Fibroblast of skin of right quadriceps (primary cell): ENCODE data around the gene HMCN2.

Experiments
- DNase-seq: peaks from one replicate; pipeline ENCODE4 v3.0.0-alpha.2; 2013

Gene HMCN2

GRCh38 chr9:130454096-130454811, 188.7 kb downstream of the HMCN2 start:
- DNase-seq: no peak

- DNase-seq: no peak
These were observed 189.3 kb downstream of the HMCN2 start for GRCh38 chr9:130454812-130455325.

GRCh38 chr9:130458027-130458803, 192.7 kb downstream of the HMCN2 start:
- no peak for DNase-seq

GRCh38 chr9:130458804-130459067, 193.2 kb downstream of the HMCN2 start:
- no peak for DNase-seq

GRCh38 chr9:130459151-130459550, 193.6 kb downstream of the HMCN2 start:
- DNase-seq: no peak

- no peak for DNase-seq
These were observed 194.5 kb downstream of the HMCN2 start for GRCh38 chr9:130459941-130460669.

- peak; percentile 36 for DNase-seq
These were observed 195.7 kb downstream of the HMCN2 start for GRCh38 chr9:130461218-130461630.

- DNase-seq: no peak
These were observed 196.2 kb downstream of the HMCN2 start for GRCh38 chr9:130461731-130462130.

GRCh38 chr9:130462685-130463540, 197.4 kb downstream of the HMCN2 start:
- no peak for DNase-seq

GRCh38 chr9:130463763-130464745, 198.5 kb downstream of the HMCN2 start:
- DNase-seq: no peak

- no peak for DNase-seq
These were observed 200.0 kb downstream of the HMCN2 start for GRCh38 chr9:130465383-130466096.

- DNase-seq: no peak
These were observed 201.1 kb downstream of the HMCN2 start for GRCh38 chr9:130466537-130467217.

GRCh38 chr9:130467316-130467715, 201.8 kb downstream of the HMCN2 start:
- DNase-seq: no peak

GRCh38 chr9:130468566-130468965, 203.0 kb downstream of the HMCN2 start:
- DNase-seq: no peak

GRCh38 chr9:130470269-130470668, 204.7 kb downstream of the HMCN2 start:
- no peak for DNase-seq

- no peak for DNase-seq
These were observed 205.4 kb downstream of the HMCN2 start for GRCh38 chr9:130470950-130471349.

- DNase-seq: no peak
These were observed 206.0 kb downstream of the HMCN2 start for GRCh38 chr9:130471411-130472183.

- no peak for DNase-seq
These were observed 206.7 kb downstream of the HMCN2 start for GRCh38 chr9:130472184-130472705.

GRCh38 chr9:130473009-130473408, 207.4 kb downstream of the HMCN2 start:
- DNase-seq: no peak
